MCF 10A (cell line): ENCODE data around the gene RGS11. TPM values are rescaled to one million over a fixed set of nuclear protein-coding genes. Genes with fewer than 3 reads are reported as not detected.

Experiments
- BruUV-seq: library from RNA; stranded (reverse); fragments of 400-500 nt; replicated peaks from 2 replicates; lab custom pipeline; 2021; lab: Mats Ljungman, UMichigan
- CTCF ChIA-PET: fragments of 300-600 bp; sonication (Branson Sonifier 250); formaldehyde crosslinking; extraction: SDS; loops from one replicate; lab custom pipeline; 2021; ENCODE audit warnings: antibody characterized with exemption, inconsistent platforms; lab: Yijun Ruan, JAX
- POLR2A ChIA-PET: fragments of 300-600, 350-650 bp; sonication (Branson Sonifier 250); formaldehyde crosslinking; extraction: SDS; loops from one replicate; lab custom pipeline; 2020; ENCODE audit warnings: antibody characterized with exemption, inconsistent platforms; lab: Yijun Ruan, JAX
- DNase-seq: peaks from one replicate; pipeline ENCODE4 v3.0.0-alpha.2; 2018; ENCODE audit not compliant: unreplicated experiment
- H3K27ac Mint-ChIP-seq: one replicate; pipeline ENCODE4 v1.8.0; 2022; ENCODE audit warnings: mild to moderate bottlenecking, low read depth, mixed read lengths; ENCODE audit not compliant: unreplicated experiment
- H3K27me3 Mint-ChIP-seq: one replicate; pipeline ENCODE4 v1.8.0; 2022; ENCODE audit warnings: mixed read lengths; ENCODE audit not compliant: insufficient read depth, unreplicated experiment
- H3K36me3 Mint-ChIP-seq: one replicate; pipeline ENCODE4 v1.8.0; 2022; ENCODE audit warnings: mild to moderate bottlenecking, moderate library complexity, mixed read lengths; ENCODE audit not compliant: insufficient read depth, unreplicated experiment
- H3K4me1 Mint-ChIP-seq: one replicate; pipeline ENCODE4 v1.8.0; 2022; ENCODE audit warnings: mixed read lengths; ENCODE audit not compliant: insufficient read depth, unreplicated experiment
- H3K4me3 Mint-ChIP-seq: one replicate; pipeline ENCODE4 v1.8.0; 2022; ENCODE audit warnings: mild to moderate bottlenecking, moderate library complexity, mixed read lengths; ENCODE audit not compliant: unreplicated experiment
- H3K9me3 Mint-ChIP-seq: one replicate; pipeline ENCODE4 v1.8.0; 2022; ENCODE audit warnings: mixed read lengths; ENCODE audit not compliant: unreplicated experiment
- CTCF ChIP-seq: fragments of 200-600 bp; IDR thresholded peaks from one replicate; pipeline ENCODE4 v1.8.0; 2022; ENCODE audit warnings: antibody characterized with exemption, mild to moderate bottlenecking; ENCODE audit not compliant: unreplicated experiment
- intact Hi-C: fragments of 100-400 bp; cut with micrococcal nuclease; formaldehyde crosslinking; loops from 2 replicates; pipeline ENCODE4 v1.14.1; 2022
- total RNA-seq: library from RNA; stranded (reverse); gene quantifications from 2 replicates; pipeline ENCODE4 v1.2.3, GENCODE V29; 2022

RGS11 gene
- total RNA-seq, 1 experiment from 2014 or later: 1.7 TPM

GRCh38 chr16:242281-242680, 33.5 kb downstream of the RGS11 start:
- ChIA-PET POLR2A (no interaction called here), CTCF (interaction anchor here (0.9 kb wide), 1 partner anchor 26 kb away, joined by 4 read pairs; no protein-coding TSS in a partner anchor)
- TF ChIP-seq CTCF: no peak
- Mint-ChIP-seq H3K9me3 (no peaks in the 10 kb centered on the region), H3K4me3 (no peak overlapping the region), H3K4me1 (no peaks in the 10 kb centered on the region), H3K27me3 (no peaks in the 10 kb centered on the region), H3K36me3 (no peaks in the 10 kb centered on the region), H3K27ac (no peak overlapping the region)
- intact Hi-C loops: no loop called here
- no peak for DNase-seq
- no TSS peak for BruUV-seq

- no peak for DNase-seq
These were observed 35.2 kb downstream of the RGS11 start for GRCh38 chr16:240559-240958.

GRCh38 chr16:239948-240277, 35.8 kb downstream of the RGS11 start:
- H3K27ac Mint-ChIP-seq: peak overlapping the region; percentile 19
- CTCF ChIA-PET: interaction anchor here (0.6 to 1.2 kb wide), 2 partner anchors 122 to 480 kb away, joined by 3 read pairs; no protein-coding TSS in a partner anchor
- DNase-seq: no peak
- no peak for TF ChIP-seq CTCF
- no peaks in the 10 kb centered on the region for H3K4me1 Mint-ChIP-seq
- no peaks in the 10 kb centered on the region for H3K36me3 Mint-ChIP-seq
- POLR2A ChIA-PET: no interaction called here
- no TSS peak for BruUV-seq
- H3K27me3 Mint-ChIP-seq: no peaks in the 10 kb centered on the region
- intact Hi-C loops: no loop called here
- H3K9me3 Mint-ChIP-seq: no peaks in the 10 kb centered on the region
- no peak overlapping the region for H3K4me3 Mint-ChIP-seq

More at GRCh38 chr16:240559-240958, 35.2 kb downstream of the RGS11 start:
- Mint-ChIP-seq H3K27me3 (no peaks in the 10 kb centered on the region), H3K9me3 (no peaks in the 10 kb centered on the region), H3K4me1 (no peaks in the 10 kb centered on the region), H3K36me3 (no peaks in the 10 kb centered on the region), H3K4me3 (no peak overlapping the region), H3K27ac (no peak overlapping the region)
- BruUV-seq: no TSS peak
- intact Hi-C loops: no loop called here
- no peak for TF ChIP-seq CTCF
- ChIA-PET CTCF (interaction anchor here (0.6 to 1.2 kb wide), 3 partner anchors 121 to 480 kb away, joined by 3 to 5 read pairs (median 3); no protein-coding TSS in a partner anchor), POLR2A (no interaction called here)

- ChIA-PET CTCF (interaction anchor here (0.6 to 1.5 kb wide), 7 partner anchors 12 to 177 kb away, joined by 3 to 5 read pairs (median 3); no protein-coding TSS in a partner anchor), POLR2A (interaction anchor here (0.6 to 2.1 kb wide), 18 partner anchors 11 to 300 kb away, joined by 3 to 20 read pairs (median 4); partner anchors contain the start of genes AXIN1, MRPL28 and RAB11FIP3)
- Mint-ChIP-seq H3K27me3 (no peaks in the 10 kb centered on the region), H3K4me3 (peak within 1 kb of the TSS; percentile 98), H3K4me1 (no peaks in the 10 kb centered on the region), H3K36me3 (no peaks in the 10 kb centered on the region), H3K9me3 (no peaks in the 10 kb centered on the region), H3K27ac (peak within 1 kb of the TSS; percentile 98)
- peak; percentile 37 for TF ChIP-seq CTCF
- BruUV-seq: no TSS peak
- peak; percentile 91 for DNase-seq
- intact Hi-C loops: no loop called here
These were observed 41.1 kb downstream of the RGS11 start, which contains the start of gene FAM234A for GRCh38 chr16:234468-235305. TSS of gene FAM234A (plus strand) at chr16:234821. CDS start at chr16:254414, 19,593 bp downstream.
